Keratinocyte (primary cell): ENCODE data around the gene PLEKHB2. TPM values are rescaled to one million over a fixed set of nuclear protein-coding genes. Genes with fewer than 3 reads are reported as not detected.
"Not testable (repeated sequence)": the region's sequence is repeated elsewhere in the genome, so short reads cannot be mapped to it uniquely, and the experiment has no call there.

Source experiments
- DNase-seq: peaks from one replicate; pipeline ENCODE4 v3.0.0-alpha.2; 2011; ENCODE audit warnings: low read depth, missing footprints, low spot score
- FAIRE-seq: peaks from 2 replicates; lab custom pipeline; 2011; peaks lifted over from hg19 to GRCh38; lab: Jason Lieb, UNC
- H2AFZ ChIP-seq: 2 replicates; pipeline ENCODE4 v1.6.0; 2012; ENCODE audit warnings: low read length, control low read depth, inconsistent platforms; ENCODE audit not compliant: control insufficient read depth
- H3K27ac ChIP-seq: 2 replicates; pipeline ENCODE4 v1.5.1; 2011; ENCODE audit warnings: low read length; ENCODE audit not compliant: control insufficient read depth, insufficient read depth
- H3K27me3 ChIP-seq: 3 replicates; pipeline ENCODE4 v1.6.0; 2011; ENCODE audit warnings: low read length; ENCODE audit not compliant: control insufficient read depth, insufficient read depth; ENCODE audit errors: extremely low read depth
- H3K36me3 ChIP-seq, 2 experiments: 2 replicates in 1 of 2; 3 replicates in 1 of 2; pipeline ENCODE4 v1.5.1; 2011; ENCODE audit warnings: low read length in 2 of 2, mild to moderate bottlenecking in 1 of 2; ENCODE audit not compliant: control insufficient read depth in 2 of 2, insufficient read depth in 2 of 2; ENCODE audit errors: extremely low read depth in 1 of 2
- H3K4me1 ChIP-seq: 3 replicates; pipeline ENCODE4 v1.5.1; 2011; ENCODE audit warnings: low read length; ENCODE audit not compliant: control insufficient read depth, insufficient read depth; ENCODE audit errors: extremely low read depth
- H3K4me2 ChIP-seq: 3 replicates; pipeline ENCODE4 v1.6.0; 2011; ENCODE audit warnings: low read depth, low read length; ENCODE audit not compliant: control insufficient read depth, insufficient read depth; ENCODE audit errors: extremely low read depth
- H3K4me3 ChIP-seq, 3 experiments: fragments of 200-600 bp in 1 of 3; sonication (generic) in 1 of 3; 2 replicates in 2 of 3; 3 replicates in 1 of 3; pipeline ENCODE4 v1.5.1; 2011 to 2016; ENCODE audit warnings: low read length in 3 of 3, mild to moderate bottlenecking in 3 of 3, control low read depth in 2 of 3, inconsistent platforms in 1 of 3, low read depth in 1 of 3, mixed read lengths in 1 of 3, mixed run types in 1 of 3, moderate library complexity in 1 of 3; ENCODE audit not compliant: control insufficient read depth in 2 of 3, insufficient read depth in 2 of 3; ENCODE audit errors: extremely low read depth in 1 of 3
- H3K79me2 ChIP-seq: 2 replicates; pipeline ENCODE4 v1.6.0; 2012; ENCODE audit warnings: low read length; ENCODE audit not compliant: control insufficient read depth, insufficient read depth
- H3K9ac ChIP-seq: 3 replicates; pipeline ENCODE4 v1.6.0; 2011; ENCODE audit warnings: low read length; ENCODE audit not compliant: control insufficient read depth, insufficient read depth; ENCODE audit errors: extremely low read depth
- H3K9me1 ChIP-seq: 3 replicates; pipeline ENCODE4 v1.6.0; 2011; ENCODE audit warnings: low read length; ENCODE audit not compliant: control insufficient read depth, insufficient read depth; ENCODE audit errors: extremely low read depth
- H3K9me3 ChIP-seq: 2 replicates; pipeline ENCODE4 v1.5.1; 2012; ENCODE audit warnings: low read depth, low read length; ENCODE audit not compliant: control insufficient read depth
- H4K20me1 ChIP-seq: 3 replicates; pipeline ENCODE4 v1.6.0; 2011; ENCODE audit warnings: low read length; ENCODE audit not compliant: control insufficient read depth, insufficient read depth; ENCODE audit errors: extremely low read depth
- CTCF ChIP-seq, 3 experiments: IDR thresholded peaks in 1 of 3; conservative IDR thresholded peaks in 1 of 3; optimal IDR thresholded peaks in 1 of 3; 2 replicates in 2 of 3; 3 replicates in 1 of 3; pipeline versions ENCODE3 to v1.5.1; 2011; ENCODE audit warnings: low read length in 3 of 3, mild to moderate bottlenecking in 3 of 3, moderate library complexity in 2 of 3, control low read depth in 1 of 3, inconsistent platforms in 1 of 3; ENCODE audit not compliant: insufficient read depth in 2 of 3; ENCODE audit errors: extremely low read depth in 1 of 3
- EZH2 ChIP-seq: IDR thresholded peaks from one replicate; pipeline ENCODE4 v1.6.1; 2012; ENCODE audit warnings: inconsistent platforms, mild to moderate bottlenecking, low read length, moderate library complexity
- dilution Hi-C: fragments of 300-500 bp; cut with MboI; formaldehyde crosslinking; loops from one replicate; pipeline ENCODE4 v1.7.0; 2020; ENCODE audit warnings: low sequenced_read_pairs; ENCODE audit not compliant: extremely low pct_ligation_motif_present
- polyA plus RNA-seq, 5 experiments: library from polyadenylated mRNA; depleted of rRNA in 3 of 5; stranded (reverse) in 3 of 5; stranded (forward) in 1 of 5; unstranded in 1 of 5; fragments of >200 nt; gene quantifications; 1 replicate in 1 of 5; 2 replicates in 3 of 5; 3 replicates in 1 of 5; pipeline versions ENCODE4 v1.2.1 to v1.2.3, GENCODE V29; 2011 to 2012; ENCODE audit warnings: missing spikeins in 2 of 5, low read depth in 1 of 5, low replicate concordance in 1 of 5

Gene PLEKHB2
- polyA plus RNA-seq, 1 donor (not counting 4 experiments of a cell fraction or from before 2014, with no cell fraction given), result 77.0 TPM

- FAIRE-seq, H3K4me3 ChIP-seq, H3K9me3 ChIP-seq, DNase-seq, H3K4me2 ChIP-seq, H3K27me3 ChIP-seq, H3K9me1 ChIP-seq, H3K27ac ChIP-seq, H3K9ac ChIP-seq, H2AFZ ChIP-seq, dilution Hi-C loops, H3K4me1 ChIP-seq: not testable (repeated sequence)
- Histone ChIP-seq H4K20me1 (peaks cover 19% of the 10 kb centered on the region), H3K79me2 (peaks cover 88% of the 10 kb centered on the region), H3K36me3 (peaks cover 30 to 38% of the 10 kb centered on the region in 2 experiments)
Observed at GRCh38 chr2:131075578-131075977, 29.6 kb upstream of the PLEKHB2 start.

- Histone ChIP-seq H3K9me3 (no peaks in the 10 kb centered on the region), H3K27ac (no peak overlapping the region), H3K4me1 (peaks cover 7% of the 10 kb centered on the region), H3K27me3 (no peaks in the 10 kb centered on the region), H3K9ac (no peak overlapping the region), H2AFZ (no peak overlapping the region), H4K20me1 (peaks cover 21% of the 10 kb centered on the region), H3K4me3 (no peak overlapping the region), H3K36me3 (peaks cover 32 to 38% of the 10 kb centered on the region in 2 experiments), H3K4me2 (no peak overlapping the region), H3K79me2 (peaks cover 88% of the 10 kb centered on the region), H3K9me1 (no peaks in the 10 kb centered on the region)
- DNase-seq, result no peak
- no peak for TF ChIP-seq EZH2
- no peak for TF ChIP-seq CTCF (optimal IDR thresholded peaks at IDR 0.05 in 1 of 3, IDR thresholded peaks at IDR 0.05 in 1 of 3, conservative IDR thresholded peaks at IDR 0.05 in 1 of 3; ENCODE audit: extremely low read depth in 1 of 3, insufficient read depth in 2 of 3, low read length in 3 of 3)
- FAIRE-seq, result no peak
- dilution Hi-C loops, result no loop called here
Observed at GRCh38 chr2:131076707-131077106, 28.4 kb upstream of the PLEKHB2 start.

GRCh38 chr2:131077182-131077846, 27.8 kb upstream of the PLEKHB2 start:
- Histone ChIP-seq H3K27ac (no peak overlapping the region), H3K9me1 (no peaks in the 10 kb centered on the region), H3K4me2 (no peak overlapping the region), H3K36me3 (peaks cover 32 to 40% of the 10 kb centered on the region in 2 experiments), H3K27me3 (no peaks in the 10 kb centered on the region), H4K20me1 (peaks cover 21% of the 10 kb centered on the region), H3K79me2 (peaks cover 89% of the 10 kb centered on the region), H3K4me1 (peaks cover 7% of the 10 kb centered on the region), H3K9ac (no peak overlapping the region), H3K4me3 (no peak overlapping the region), H2AFZ (no peak overlapping the region), H3K9me3 (no peaks in the 10 kb centered on the region)
- no peak for TF ChIP-seq CTCF (optimal IDR thresholded peaks at IDR 0.05 in 1 of 3, IDR thresholded peaks at IDR 0.05 in 1 of 3, conservative IDR thresholded peaks at IDR 0.05 in 1 of 3; ENCODE audit: extremely low read depth in 1 of 3, insufficient read depth in 2 of 3, low read length in 3 of 3)
- FAIRE-seq (no peak), DNase-seq (no peak)
- dilution Hi-C loops, result no loop called here
